Trophoblast cell (in vitro differentiated cells and primary cell): ENCODE data around the gene BCL10.
A peak's percentile ranks its signal among the peaks of the same experiment; 100 is the strongest.

Source experiments
- DNase-seq, 2 donors: peaks; one replicate each; pipeline ENCODE4 v3.0.0-alpha.2; 2016
- H2AFZ ChIP-seq: 2 replicates; pipeline ENCODE4 v1.6.1; 2013; ENCODE audit warnings: low read length, moderate library complexity, mild to moderate bottlenecking; ENCODE audit not compliant: insufficient read depth, poor library complexity
- H2AK5ac ChIP-seq: 2 replicates; pipeline ENCODE4 v1.6.1; 2013; ENCODE audit warnings: mild to moderate bottlenecking, low read length
- H2BK120ac ChIP-seq: 2 replicates; pipeline ENCODE4 v1.6.1; 2013; ENCODE audit warnings: low read length, mild to moderate bottlenecking, moderate library complexity; ENCODE audit not compliant: insufficient read depth, poor library complexity
- H2BK12ac ChIP-seq: 2 replicates; pipeline ENCODE4 v1.6.1; 2013; ENCODE audit warnings: mild to moderate bottlenecking, low read length, moderate library complexity
- H2BK5ac ChIP-seq: 2 replicates; pipeline ENCODE4 v1.6.1; 2013; ENCODE audit warnings: low read length, low read depth, moderate library complexity, mild to moderate bottlenecking; ENCODE audit not compliant: poor library complexity
- H3K14ac ChIP-seq: 2 replicates; pipeline ENCODE4 v1.6.1; 2013; ENCODE audit warnings: mild to moderate bottlenecking, low read length
- H3K18ac ChIP-seq: 2 replicates; pipeline ENCODE4 v1.6.1; 2013; ENCODE audit warnings: mild to moderate bottlenecking, low read length
- H3K23ac ChIP-seq: 2 replicates; pipeline ENCODE4 v1.6.1; 2013; ENCODE audit warnings: low read length
- H3K27ac ChIP-seq: 2 replicates; pipeline ENCODE4 v1.5.1; 2013; ENCODE audit warnings: low read depth, mild to moderate bottlenecking, inconsistent platforms, low read length, moderate library complexity
- H3K27me3 ChIP-seq: 2 replicates; pipeline ENCODE4 v1.6.1; 2013; ENCODE audit warnings: inconsistent platforms, mild to moderate bottlenecking, low read length, moderate library complexity; ENCODE audit not compliant: insufficient read depth
- H3K36me3 ChIP-seq, 2 experiments: 1 replicate in 1 of 2; 2 replicates in 1 of 2; pipeline ENCODE4 v1.6.1; 2013; ENCODE audit warnings: low read length in 2 of 2, mild to moderate bottlenecking in 2 of 2, moderate library complexity in 1 of 2; ENCODE audit not compliant: insufficient read depth in 2 of 2, control insufficient read depth in 1 of 2
- H3K4ac ChIP-seq: 2 replicates; pipeline ENCODE4 v1.6.1; 2013; ENCODE audit warnings: low read depth, mild to moderate bottlenecking, low read length, moderate library complexity
- H3K4me1 ChIP-seq, 2 experiments: 1 replicate in 1 of 2; 2 replicates in 1 of 2; pipeline ENCODE4 v1.6.1; 2013; ENCODE audit warnings: low read length in 2 of 2, mild to moderate bottlenecking in 2 of 2, moderate library complexity in 1 of 2; ENCODE audit not compliant: insufficient read depth in 2 of 2, control insufficient read depth in 1 of 2
- H3K4me2 ChIP-seq: 2 replicates; pipeline ENCODE4 v1.6.1; 2013; ENCODE audit warnings: inconsistent platforms, mild to moderate bottlenecking, low read length, moderate library complexity
- H3K4me3 ChIP-seq: 2 replicates; pipeline ENCODE4 v1.5.1; 2013; ENCODE audit warnings: mild to moderate bottlenecking, low read depth, low read length, inconsistent platforms
- H3K79me1 ChIP-seq: one replicate; pipeline ENCODE4 v1.6.1; 2013; ENCODE audit warnings: low read length
- H3K79me2 ChIP-seq: 2 replicates; pipeline ENCODE4 v1.6.1; 2013; ENCODE audit warnings: low read length, mild to moderate bottlenecking; ENCODE audit not compliant: control insufficient read depth, insufficient read depth, poor library complexity
- H3K9ac ChIP-seq: 2 replicates; pipeline ENCODE4 v1.6.1; 2013; ENCODE audit warnings: mild to moderate bottlenecking, low read length
- H3K9me3 ChIP-seq: 2 replicates; pipeline ENCODE4 v1.6.1; 2013; ENCODE audit warnings: low read depth, mild to moderate bottlenecking, control low read depth, inconsistent platforms, low read length; ENCODE audit not compliant: insufficient read depth
- H4K12ac ChIP-seq: 2 replicates; pipeline ENCODE4 v1.6.1; 2013; ENCODE audit warnings: low read depth, mild to moderate bottlenecking, low read length, moderate library complexity
- H4K8ac ChIP-seq: 2 replicates; pipeline ENCODE4 v1.6.1; 2013; ENCODE audit warnings: low read depth, mild to moderate bottlenecking, low read length, moderate library complexity
- H4K91ac ChIP-seq: one replicate; pipeline ENCODE4 v1.6.1; 2013; ENCODE audit warnings: low read depth, mild to moderate bottlenecking, low read length, moderate library complexity
- WGBS: extraction: QIAGEN DNeasy Blood & Tissue Kit; methylation state at CpG from one replicate; pipeline ENCODE4 v1.1.7; 2013; ENCODE audit warnings: missing lambda C conversion rate; ENCODE audit not compliant: insufficient read length, insufficient coverage; ENCODE audit errors: extremely low coverage; 5-methylcytosine and 5-hydroxymethylcytosine counted together

The BCL10 gene

DNA sequence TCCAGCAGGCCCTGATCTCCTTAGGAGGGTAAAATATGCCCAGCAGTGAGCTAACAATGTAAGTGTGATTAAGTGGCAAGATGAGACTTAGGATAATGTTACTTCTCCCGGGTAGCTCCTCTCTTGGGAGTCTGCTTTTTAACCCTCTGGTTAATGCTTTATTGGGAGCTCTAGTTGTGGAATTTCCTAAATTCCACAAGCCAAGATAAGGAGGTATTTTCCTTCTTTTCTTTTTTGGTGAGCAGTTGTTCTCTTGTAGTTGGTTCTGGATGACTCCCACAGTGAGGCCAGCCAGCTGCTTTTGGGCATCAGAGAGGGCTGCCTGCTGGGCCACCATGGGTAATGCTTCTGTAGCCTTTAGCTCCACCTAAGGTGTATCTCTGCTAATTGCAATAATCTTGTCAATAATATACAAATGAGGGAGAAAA lies 36.2 kb downstream of the BCL10 start:
- no peak overlapping the region for H4K8ac ChIP-seq
- H2BK12ac ChIP-seq = no peak overlapping the region
- no peaks in the 10 kb centered on the region for H3K79me2 ChIP-seq
- DNase-seq = peak in 1 of 2 donors; percentile 19
- H3K4me3 ChIP-seq = no peak overlapping the region
- no peak overlapping the region for H2BK120ac ChIP-seq
- no peaks in the 10 kb centered on the region for H3K27me3 ChIP-seq
- no peak overlapping the region for H4K12ac ChIP-seq
- no peak overlapping the region for H3K4ac ChIP-seq
- no peaks in the 10 kb centered on the region for H3K36me3 ChIP-seq
- no peak overlapping the region for H3K14ac ChIP-seq
- no peak overlapping the region for H3K18ac ChIP-seq
- no peak overlapping the region for H2BK5ac ChIP-seq
- H3K23ac ChIP-seq = no peak overlapping the region
- peak overlapping the region; percentile 51 for H3K27ac ChIP-seq
- H2AFZ ChIP-seq = no peak overlapping the region
- H3K4me2 ChIP-seq = no peak overlapping the region
- H3K4me1 ChIP-seq = peaks cover 0 to 2% of the 10 kb centered on the region in 2 experiments
- H3K9ac ChIP-seq = no peak overlapping the region
- H3K9me3 ChIP-seq = no peaks in the 10 kb centered on the region
- no CpG with 5 or more reads among the region's 1 CpG for WGBS
- H2AK5ac ChIP-seq = no peak overlapping the region
- peaks cover 8% of the 10 kb centered on the region for H3K79me1 ChIP-seq
- no peak overlapping the region for H4K91ac ChIP-seq

DNA sequence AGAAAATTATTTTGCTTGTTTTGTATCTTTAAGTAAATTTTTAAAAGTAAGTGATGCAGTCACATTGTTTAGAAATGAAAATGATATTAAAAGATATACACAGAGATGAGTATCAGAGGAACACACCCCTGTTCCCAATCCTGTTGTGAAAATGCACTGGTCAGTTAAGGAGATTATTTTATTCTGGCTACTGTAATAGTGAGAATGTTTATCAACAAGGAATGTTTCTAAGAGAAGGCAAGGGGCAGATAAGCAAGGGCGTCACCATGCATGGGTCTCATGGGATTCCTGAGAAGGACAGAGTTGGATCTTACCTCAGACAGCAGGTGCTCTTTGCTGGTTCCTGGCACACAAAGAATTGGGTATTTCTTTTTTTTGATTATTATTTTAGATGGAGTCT lies 38.8 kb downstream of the BCL10 start:
- Histone ChIP-seq H3K27me3 (no peaks in the 10 kb centered on the region), H2BK5ac (no peak overlapping the region), H2AK5ac (no peak overlapping the region), H4K8ac (no peak overlapping the region), H3K9ac (no peak overlapping the region), H3K4me1 (peaks cover 0 to 2% of the 10 kb centered on the region in 2 experiments), H3K79me1 (peaks cover 2% of the 10 kb centered on the region), H3K36me3 (no peaks in the 10 kb centered on the region), H2BK120ac (no peak overlapping the region), H3K79me2 (no peaks in the 10 kb centered on the region), H3K18ac (no peak overlapping the region), H3K9me3 (no peaks in the 10 kb centered on the region), H3K23ac (no peak overlapping the region), H3K4ac (no peak overlapping the region), H3K4me3 (no peak overlapping the region), H2BK12ac (no peak overlapping the region), H3K4me2 (no peak overlapping the region), H4K12ac (no peak overlapping the region), H3K27ac (no peak overlapping the region), H3K14ac (no peak overlapping the region), H4K91ac (no peak overlapping the region), H2AFZ (no peak overlapping the region)
- no peak for DNase-seq
- WGBS = no CpG with 5 or more reads among the region's 1 CpG

DNA sequence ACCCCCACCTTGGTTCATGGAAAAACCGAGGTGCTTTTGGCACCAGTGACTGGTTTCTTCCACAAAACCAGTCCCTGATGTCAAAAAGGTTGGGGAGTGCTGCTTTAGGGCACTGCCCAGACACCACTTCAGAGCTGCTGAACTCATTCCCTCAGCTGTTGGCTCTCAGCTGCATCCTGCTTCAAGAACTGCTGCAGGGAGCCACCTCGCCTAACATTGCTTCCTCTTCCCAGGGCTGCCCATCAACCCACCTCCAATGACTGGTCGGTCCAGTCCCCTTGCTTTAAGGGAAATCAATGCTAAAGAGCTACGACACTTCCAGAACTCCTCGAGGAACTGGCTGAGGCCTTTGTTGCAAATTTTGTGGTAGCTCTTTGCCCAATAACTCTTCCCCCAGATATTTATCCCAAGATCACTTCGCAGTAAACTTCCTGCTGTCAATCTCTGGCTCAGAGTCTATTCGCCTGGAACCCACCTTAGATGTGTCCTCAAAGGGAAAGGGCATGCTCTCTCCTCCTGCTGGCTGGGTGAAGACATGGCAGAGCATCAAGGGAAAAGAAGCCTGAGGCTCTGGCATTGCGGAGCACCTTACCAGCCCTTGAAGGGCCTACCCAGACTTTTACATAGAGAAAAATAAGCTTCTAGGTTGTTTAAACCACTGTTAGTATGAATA lies 46.0 kb downstream of the BCL10 start:
- Histone ChIP-seq H3K4me3 (no peak overlapping the region), H4K8ac (peak overlapping the region; percentile 14), H3K79me1 (peaks cover 6% of the 10 kb centered on the region), H2BK5ac (peak overlapping the region; percentile 4), H3K9ac (no peak overlapping the region), H3K4me1 (peaks cover 0 to 7% of the 10 kb centered on the region in 2 experiments), H3K36me3 (no peaks in the 10 kb centered on the region), H3K4ac (no peak overlapping the region), H4K12ac (no peak overlapping the region), H3K79me2 (no peaks in the 10 kb centered on the region), H2BK120ac (no peak overlapping the region), H3K27me3 (no peaks in the 10 kb centered on the region), H3K14ac (no peak overlapping the region), H3K27ac (no peak overlapping the region), H3K23ac (no peak overlapping the region), H4K91ac (peak overlapping the region; percentile 4), H2AK5ac (no peak overlapping the region), H3K18ac (no peak overlapping the region), H3K9me3 (no peaks in the 10 kb centered on the region), H3K4me2 (no peak overlapping the region), H2BK12ac (peak overlapping the region; percentile 12), H2AFZ (no peak overlapping the region)
- WGBS = no CpG with 5 or more reads among the region's 8 CpGs
- DNase-seq = peak in 1 of 2 donors; percentile 41

DNA sequence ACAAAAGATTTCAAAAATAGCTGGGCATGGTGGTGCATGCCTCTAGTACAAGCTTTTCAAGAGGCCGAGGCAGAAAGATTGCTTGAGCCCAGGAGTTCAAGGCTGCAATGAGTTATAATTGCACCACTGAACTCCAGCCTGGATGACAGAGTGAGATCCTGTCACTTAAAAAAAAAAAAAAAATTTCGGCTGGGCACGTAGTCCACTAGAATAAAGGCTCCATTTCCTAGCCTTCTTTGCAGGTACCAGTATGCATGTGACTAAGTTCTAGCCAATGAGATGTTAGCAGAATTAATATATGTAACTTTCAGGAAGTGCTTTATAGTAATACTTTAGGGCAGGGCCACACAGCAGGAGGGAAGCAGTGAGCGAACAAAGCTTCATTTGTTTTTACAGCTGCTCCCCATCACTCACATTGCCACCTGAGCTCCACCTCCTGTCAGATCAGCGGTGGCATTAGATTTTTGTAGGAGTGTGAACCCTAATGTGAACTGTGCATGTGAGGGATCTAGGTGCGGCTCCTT lies 46.8 kb downstream of the BCL10 start:
- DNase-seq = peak in 1 of 2 donors; percentile 79
- no peak overlapping the region for H2AK5ac ChIP-seq
- WGBS = no CpG with 5 or more reads among the region's 6 CpGs

More for the DNA sequence above, 46.8 kb downstream of the BCL10 start:
- Histone ChIP-seq H3K4me1 (peaks cover 0 to 7% of the 10 kb centered on the region in 2 experiments), H3K27ac (no peak overlapping the region), H3K4me2 (no peak overlapping the region), H4K8ac (no peak overlapping the region), H3K23ac (no peak overlapping the region), H2BK5ac (no peak overlapping the region), H3K27me3 (no peaks in the 10 kb centered on the region), H2AFZ (no peak overlapping the region), H3K14ac (no peak overlapping the region), H3K18ac (no peak overlapping the region), H3K79me2 (no peaks in the 10 kb centered on the region), H2BK12ac (no peak overlapping the region), H3K4me3 (no peak overlapping the region), H4K91ac (no peak overlapping the region), H2BK120ac (peak overlapping the region; percentile 11), H3K9me3 (no peaks in the 10 kb centered on the region), H3K79me1 (peaks cover 7% of the 10 kb centered on the region), H3K36me3 (no peaks in the 10 kb centered on the region), H3K9ac (no peak overlapping the region), H3K4ac (no peak overlapping the region), H4K12ac (no peak overlapping the region)
